ENCODE results near the gene CMIP.

The CMIP gene

DNA sequence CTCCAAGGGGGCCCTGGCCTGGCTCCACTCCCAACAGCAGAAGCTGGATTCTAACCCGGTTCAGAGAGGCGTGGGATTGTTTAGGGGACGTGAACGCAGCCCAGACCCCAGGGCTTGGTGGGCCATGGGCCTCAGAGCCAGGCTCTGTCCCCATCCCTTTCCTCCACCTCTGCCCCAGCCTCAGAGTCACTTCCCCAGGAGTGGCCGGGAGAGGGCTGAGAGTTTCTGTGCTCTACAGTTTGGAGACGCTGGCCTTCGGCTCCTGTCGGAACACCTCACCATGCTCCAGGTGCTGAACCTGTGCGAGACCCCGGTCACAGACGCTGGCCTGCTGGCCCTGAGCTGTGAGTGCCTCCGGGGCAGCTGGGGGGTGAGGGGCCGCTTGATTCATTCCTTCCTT lies 260.7 kb downstream of the CMIP start:
- DNase-seq (ENCODE audit: low spot score), result no peak

GRCh38 chr16:81706327-81707295 lies 262.0 kb downstream of the CMIP start:
- DNase-seq (ENCODE audit: low spot score), result no peak

DNA sequence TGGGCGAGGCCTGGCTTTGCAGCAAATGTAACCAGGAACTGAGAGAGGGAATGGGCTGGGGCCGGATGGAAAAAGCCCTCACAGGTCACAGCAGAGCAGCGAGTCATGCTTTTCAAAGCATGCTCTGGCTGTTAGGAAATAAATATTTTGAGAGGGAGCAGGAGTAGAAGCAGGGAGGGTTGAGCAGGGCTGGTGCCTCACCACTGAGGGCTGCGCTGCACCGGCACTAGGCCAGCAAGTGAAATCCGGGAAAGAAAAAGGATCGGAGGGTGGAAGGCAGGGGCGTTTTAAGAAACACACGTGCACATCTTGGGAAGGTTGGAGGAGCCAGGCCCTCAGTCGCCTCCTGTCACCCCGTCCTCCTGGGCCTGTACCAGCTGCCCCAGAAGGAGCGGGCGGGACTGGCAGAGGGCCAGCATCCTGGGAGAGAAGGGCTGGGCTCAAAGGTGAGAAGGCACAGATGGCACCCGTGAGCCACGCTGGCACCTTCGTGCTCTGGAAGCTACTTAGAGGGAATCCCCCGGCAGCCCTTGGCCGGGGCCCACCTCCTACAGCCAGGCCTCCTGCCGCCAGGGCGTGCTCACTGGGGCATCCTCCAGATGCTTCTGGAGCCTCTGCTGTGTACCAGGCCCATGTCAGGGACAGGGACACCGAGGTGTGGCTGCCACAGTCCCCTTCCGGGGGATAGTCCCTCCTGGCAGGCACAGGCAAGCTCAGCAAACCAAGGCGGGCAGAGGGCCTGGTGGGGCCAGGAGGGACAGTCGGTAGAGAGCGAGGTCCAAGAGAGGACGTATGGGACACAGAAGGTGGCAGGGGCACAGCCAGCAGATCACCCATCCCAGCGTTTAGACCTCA lies 263.0 kb downstream of the CMIP start:
- DNase-seq (ENCODE audit: low spot score), result no peak

DNA sequence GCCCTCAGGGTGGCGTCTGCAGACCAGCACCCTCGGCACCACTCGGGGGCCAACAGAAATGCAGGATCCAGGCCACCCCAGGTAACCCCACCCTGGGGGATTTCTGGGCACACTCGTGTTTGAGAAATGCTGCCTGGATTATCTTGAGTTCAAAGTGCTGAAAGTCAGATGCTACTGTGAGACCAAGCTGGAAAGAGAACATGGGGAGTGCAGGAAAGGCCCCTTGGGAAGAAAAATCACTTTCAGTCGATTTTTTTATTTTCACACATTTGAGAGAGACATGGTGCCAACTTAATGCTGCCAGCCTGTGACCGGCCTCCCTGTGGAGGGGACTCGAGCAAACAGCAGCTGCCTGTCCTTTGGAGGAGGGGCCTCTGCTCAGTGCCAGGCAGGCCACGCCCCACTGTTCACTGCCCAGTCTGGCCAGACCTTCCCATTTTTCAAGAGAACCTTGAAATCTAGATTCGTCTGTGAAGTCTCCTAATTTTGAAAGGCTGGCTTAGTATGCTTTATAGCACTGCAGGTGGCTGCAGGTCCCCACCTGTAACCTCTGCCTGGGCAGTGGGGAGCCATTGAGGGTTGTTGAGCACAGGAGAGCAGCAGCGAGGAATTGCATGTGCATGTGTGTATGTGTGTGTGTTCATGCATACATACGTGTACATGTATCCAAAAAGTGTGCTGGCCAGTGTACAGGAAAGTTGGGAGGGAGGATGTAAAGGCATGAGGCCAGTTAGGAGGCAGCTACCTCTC lies 263.8 kb downstream of the CMIP start:
- no peak for DNase-seq (ENCODE audit: low spot score)

GRCh38 chr16:81709016-81709900 lies 264.6 kb downstream of the CMIP start:
- DNase-seq (ENCODE audit: low spot score), result no peak

GRCh38 chr16:81710044-81710443 lies 265.4 kb downstream of the CMIP start:
- no peak for DNase-seq (ENCODE audit: low spot score)

- no peak for DNase-seq (ENCODE audit: low spot score)
Observed at GRCh38 chr16:81710596-81710995, 266.0 kb downstream of the CMIP start.

GRCh38 chr16:81711657-81712319 lies 267.2 kb downstream of the CMIP start:
- no peak for DNase-seq (ENCODE audit: low spot score)

DNA sequence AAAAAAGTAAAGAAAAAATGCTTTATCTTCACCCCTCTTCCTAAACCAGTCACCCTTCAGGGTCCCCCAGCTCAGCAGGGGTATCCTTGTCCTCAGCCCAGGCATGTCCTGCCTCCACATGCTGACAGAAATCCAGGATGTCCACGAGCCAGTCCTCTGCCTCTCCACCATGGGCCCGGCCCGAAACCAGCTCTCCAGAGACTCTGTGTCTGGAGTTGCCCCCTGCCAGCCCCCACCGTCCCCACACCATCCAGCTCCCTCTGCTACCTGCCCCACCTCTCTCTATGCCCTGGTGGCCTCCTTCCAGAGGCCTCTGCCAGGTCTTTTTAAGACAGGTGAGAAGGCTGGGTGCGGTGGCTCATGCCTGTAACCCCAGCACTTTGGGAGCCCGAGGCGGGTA lies 268.1 kb downstream of the CMIP start:
- DNase-seq (ENCODE audit: low spot score), result no peak

DNA sequence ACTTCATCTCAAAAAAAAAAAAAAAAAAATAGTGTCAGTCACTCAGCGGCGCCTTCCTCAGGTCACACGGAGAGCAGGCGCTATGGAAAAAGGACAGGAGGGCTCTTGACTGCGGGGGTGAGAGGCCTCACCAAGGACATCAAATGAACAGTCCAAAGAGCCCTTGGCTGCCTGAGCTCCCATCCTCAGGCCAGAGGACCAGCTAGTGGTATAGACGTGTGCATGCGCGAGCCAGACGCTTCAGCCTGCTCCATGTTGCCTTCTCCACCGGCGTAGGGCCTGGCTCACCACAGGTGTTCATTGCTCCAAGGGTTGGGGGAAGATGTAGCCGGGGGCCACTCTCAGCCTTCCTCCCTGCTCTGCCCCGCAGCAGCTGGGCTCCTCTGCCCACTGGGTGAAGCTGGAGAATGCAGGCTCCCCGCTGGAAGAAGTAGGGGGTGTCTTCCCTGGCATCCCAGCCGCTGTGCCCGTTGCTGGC lies 268.7 kb downstream of the CMIP start:
- DNase-seq (ENCODE audit: low spot score), result no peak

- no peak for DNase-seq (ENCODE audit: low spot score)
Observed at GRCh38 chr16:81713796-81714195, 269.2 kb downstream of the CMIP start.

DNA sequence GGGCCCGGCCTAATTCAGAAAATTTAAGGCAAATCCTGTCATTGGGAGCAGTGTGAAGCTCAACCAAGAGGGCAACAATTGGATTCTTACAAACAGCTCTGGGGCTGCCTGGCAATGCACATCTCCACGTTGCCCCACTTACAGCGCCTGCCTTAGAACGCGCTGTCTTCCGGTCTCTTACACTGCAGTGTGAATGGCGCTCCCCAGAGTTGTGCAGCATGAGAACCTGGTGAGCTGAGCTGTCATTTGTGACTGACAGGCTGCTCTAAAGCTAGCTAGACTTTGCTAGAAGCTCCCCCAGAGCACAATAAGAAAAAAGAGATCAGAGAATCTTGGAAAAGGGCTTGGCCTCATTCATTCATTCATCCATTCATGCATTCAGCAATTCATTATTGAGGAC lies 270.0 kb downstream of the CMIP start:
- DNase-seq (ENCODE audit: low spot score), result no peak

- DNase-seq (ENCODE audit: low spot score), result peak; percentile 70
Observed at GRCh38 chr16:81715358-81716196, 271.0 kb downstream of the CMIP start.

DNA sequence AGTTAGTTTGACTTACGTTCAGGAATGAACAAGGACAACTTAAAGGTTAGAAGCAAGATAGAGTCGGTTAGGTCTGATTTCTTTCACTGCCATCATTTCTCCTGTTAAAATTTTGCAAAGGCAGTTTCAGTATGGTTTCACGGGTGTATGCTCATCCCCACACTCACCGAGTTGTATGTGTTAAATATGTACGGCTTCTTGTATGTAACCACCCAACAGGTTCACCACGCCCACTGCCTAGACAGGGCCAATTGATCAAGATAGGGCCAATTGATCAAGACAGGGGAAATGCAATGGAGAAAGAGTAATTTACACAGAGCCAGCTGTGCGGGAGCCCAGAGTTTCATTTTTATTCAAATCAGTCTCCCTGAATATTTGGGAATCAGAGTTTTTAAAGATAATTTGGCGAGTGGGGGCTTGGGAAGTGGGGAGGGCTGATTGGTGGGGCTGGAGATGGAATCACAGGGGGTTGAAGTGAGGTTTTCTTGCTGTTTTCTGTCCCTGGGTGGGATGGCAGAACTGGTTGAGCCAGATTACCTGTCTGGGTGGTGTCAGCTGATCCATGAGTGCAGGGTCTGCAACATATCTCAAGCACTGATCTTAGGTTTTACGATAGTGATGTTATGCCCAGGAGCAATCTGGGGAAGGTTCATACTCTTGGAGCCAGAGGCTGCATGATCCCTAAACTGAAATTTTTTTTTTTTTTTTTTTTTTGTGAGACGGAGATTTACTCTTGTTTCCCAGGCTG lies 272.0 kb downstream of the CMIP start:
- peak; percentile 57 for DNase-seq (ENCODE audit: low spot score)

DNA sequence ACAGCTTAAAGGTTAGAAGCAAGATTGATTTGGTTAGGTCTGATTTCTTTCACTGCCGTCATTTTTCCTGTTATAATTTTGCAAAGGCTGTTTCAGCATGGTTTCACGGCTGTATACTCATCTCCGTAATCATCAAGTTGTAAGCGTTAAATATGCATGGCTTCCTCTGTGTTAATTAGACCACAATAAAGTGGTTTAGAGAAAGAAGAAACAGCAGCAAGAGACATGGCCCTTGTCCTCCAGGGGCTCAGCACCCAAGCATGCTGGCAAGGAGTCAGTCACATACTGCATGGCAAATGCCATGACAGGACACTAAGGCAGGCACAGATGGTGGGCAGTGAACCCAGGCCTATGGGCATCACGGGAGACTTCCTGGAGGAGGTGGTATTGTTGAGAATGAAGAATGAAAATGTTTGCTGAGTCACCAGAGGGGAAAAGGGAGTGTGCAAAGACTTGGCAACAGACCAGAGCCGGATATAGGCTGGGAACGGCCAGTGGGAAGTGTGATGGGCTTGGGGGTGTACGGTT lies 273.1 kb downstream of the CMIP start:
- peak; percentile 48 for DNase-seq (ENCODE audit: low spot score)

DNA sequence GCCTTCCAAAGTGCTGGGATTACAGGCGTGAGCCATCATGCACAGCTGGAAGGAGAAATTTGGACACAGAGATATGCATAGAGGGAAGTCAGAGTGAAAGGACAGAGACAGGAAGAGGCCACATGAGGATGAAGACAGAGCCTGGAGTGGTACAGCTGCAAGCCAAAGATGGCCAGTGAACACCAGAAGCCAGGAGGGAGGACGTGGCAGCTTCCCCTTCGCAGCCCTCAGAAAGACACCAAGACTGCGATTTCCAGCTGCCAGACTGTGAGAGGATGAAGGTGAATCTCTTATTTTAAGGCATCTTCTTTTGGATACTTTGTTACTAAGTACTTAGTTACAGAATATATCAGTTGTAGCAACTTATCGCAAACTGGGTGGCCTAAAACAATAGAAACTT lies 274.0 kb downstream of the CMIP start:
- DNase-seq (ENCODE audit: low spot score), result no peak

DNA sequence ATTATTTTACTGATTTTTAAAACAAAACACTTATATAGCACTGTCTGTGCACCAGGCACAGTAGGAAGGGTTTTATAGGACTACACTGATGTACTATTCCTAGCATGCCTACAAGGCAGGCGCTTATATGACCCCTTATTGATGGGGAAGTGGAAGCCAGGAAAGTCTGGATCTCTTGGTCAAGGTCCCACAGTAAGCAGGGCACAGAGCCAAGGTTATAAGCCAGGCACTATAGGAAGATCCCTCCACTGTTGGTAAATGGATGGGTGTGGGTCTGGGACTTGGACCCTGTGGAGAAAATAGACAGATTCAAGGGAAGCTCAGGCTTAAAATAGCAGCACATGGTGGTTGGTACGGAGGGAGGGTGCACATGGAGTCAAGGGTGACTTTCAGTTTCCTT lies 275.4 kb downstream of the CMIP start:
- no peak for DNase-seq (ENCODE audit: low spot score)

Measured in CD4-positive, alpha-beta T cell treated with Interleukin-2 at 100 ng/mL for 4 hours (primary cell).